ENCODE results near the gene VSIG2.
"Not testable (repeated sequence)": the region's sequence is repeated elsewhere in the genome, so short reads cannot be mapped to it uniquely, and the experiment has no call there.

VSIG2 gene

GRCh38 chr11:124751741-124752470 lies at the start of gene VSIG2:
VSIG2 (minus strand) TSS chr11:124752255; CDS start chr11:124752137, 118 bp downstream.
- no peak for DNase-seq

- no peak for DNase-seq
These were observed 49.0 kb upstream of the VSIG2 start for GRCh38 chr11:124801014-124801413.

GRCh38 chr11:124800226-124800929 lies 48.3 kb upstream of the VSIG2 start, which contains the start of gene MSANTD2:
MSANTD2 (minus strand) TSS chr11:124800406; CDS start chr11:124800380, 26 bp downstream.
- peak; percentile 79 for DNase-seq

GRCh38 chr11:124799348-124800225 lies 47.5 kb upstream of the VSIG2 start:
- DNase-seq, result peak; percentile 35

GRCh38 chr11:124798991-124799347 lies 46.9 kb upstream of the VSIG2 start:
- DNase-seq, result no peak

- DNase-seq, result no peak
These were observed 44.3 kb upstream of the VSIG2 start for GRCh38 chr11:124796312-124796711.

GRCh38 chr11:124793466-124794278 lies 41.6 kb upstream of the VSIG2 start:
- no peak for DNase-seq

- no peak for DNase-seq
These were observed 39.7 kb upstream of the VSIG2 start for GRCh38 chr11:124791626-124792341.

- DNase-seq, result no peak
These were observed 36.5 kb upstream of the VSIG2 start for GRCh38 chr11:124788521-124788920.

- no peak for DNase-seq
These were observed 32.0 kb upstream of the VSIG2 start for GRCh38 chr11:124784051-124784450.

GRCh38 chr11:124783002-124783401 lies 30.9 kb upstream of the VSIG2 start:
- no peak for DNase-seq

- no peak for DNase-seq
These were observed 27.5 kb upstream of the VSIG2 start for GRCh38 chr11:124779568-124779967.

- DNase-seq, result no peak
These were observed 26.2 kb upstream of the VSIG2 start for GRCh38 chr11:124778281-124778680.

- DNase-seq, result no peak
These were observed 25.0 kb upstream of the VSIG2 start for GRCh38 chr11:124776865-124777645.

GRCh38 chr11:124770959-124771358 lies 18.9 kb upstream of the VSIG2 start:
- DNase-seq, result not testable (repeated sequence)

- no peak for DNase-seq
These were observed 18.0 kb upstream of the VSIG2 start for GRCh38 chr11:124769806-124770774.

GRCh38 chr11:124768914-124769313 lies 16.9 kb upstream of the VSIG2 start:
- no peak for DNase-seq

GRCh38 chr11:124766156-124766555 lies 14.1 kb upstream of the VSIG2 start:
- no peak for DNase-seq

GRCh38 chr11:124763156-124763947 lies 11.3 kb upstream of the VSIG2 start:
- DNase-seq, result peak; percentile 80
